Thyroid gland (tissue), 4 donors: ENCODE measurements around the gene TBATA. TPM values are rescaled to one million over a fixed set of nuclear protein-coding genes. Genes with fewer than 3 reads are reported as not detected.

Source experiments
- DNase-seq, 2 donors: peaks; one replicate each; pipeline ENCODE4 v3.0.0-alpha.2; 2019
- H3K27ac ChIP-seq, 3 donors: fragments of 200-600 bp; sonication (generic); 1 replicate in 2 of 3; 2 replicates in 1 of 3; pipeline ENCODE4 v1.5.1; 2016 to 2019; ENCODE audit warnings: mild to moderate bottlenecking in 1 of 3, moderate library complexity in 1 of 3
- H3K27me3 ChIP-seq: fragments of 200-600 bp; sonication (generic); one replicate; pipeline ENCODE4 v1.5.1; 2019
- H3K36me3 ChIP-seq, 2 donors: fragments of 200-600 bp; sonication (generic); one replicate each; pipeline ENCODE4 v1.5.1; 2016 to 2019
- H3K4me1 ChIP-seq, 2 donors: fragments of 200-600 bp; sonication (generic); one replicate each; pipeline ENCODE4 v1.5.1; 2017 to 2019
- H3K4me3 ChIP-seq, 3 donors: fragments of 200-600 bp; sonication (generic); replicated peaks in 1 of 3; 1 replicate in 2 of 3; 2 replicates in 1 of 3; pipeline ENCODE4 v1.5.1; 2016; ENCODE audit warnings: mild to moderate bottlenecking in 1 of 3
- H3K9me3 ChIP-seq: fragments of 200-600 bp; sonication (generic); one replicate; pipeline ENCODE4 v1.5.1; 2017
- POLR2A ChIP-seq, 2 donors: fragments of 450-650 bp; IDR thresholded peaks; one replicate each; pipeline ENCODE4 v1.6.1; 2017; ENCODE audit warnings: antibody characterized with exemption in 2 of 2, mild to moderate bottlenecking in 2 of 2, moderate library complexity in 1 of 2
- WGBS, 2 donors: methylation state at CpG; one replicate each; pipeline ENCODE4 v1.1.5; 2017; 5-methylcytosine and 5-hydroxymethylcytosine counted together
- intact Hi-C: fragments of 100-400 bp; cut with DNase I; formaldehyde crosslinking; loops from one replicate; pipeline ENCODE4 v1.15.1; 2023
- total RNA-seq, 4 donors: library from RNA; depleted of rRNA; stranded (reverse); fragments of >200 nt; gene quantifications; one replicate each; pipeline ENCODE4 v1.2.3, GENCODE V29; 2016
- TF ChIP-seq, protein P1 (sequence below), 6 experiments: fragments of 200-600 bp in 3 of 6; fragments of 450-650 bp in 3 of 6; sonication (generic) in 3 of 6; IDR thresholded peaks; one replicate each; pipeline ENCODE4 v1.5.1; 2016 to 2019; ENCODE audit warnings: antibody characterized with exemption in 6 of 6, mild to moderate bottlenecking in 2 of 6, inconsistent platforms in 1 of 6, moderate library complexity in 1 of 6

TBATA gene
- total RNA-seq, 4 donors from 2014 or later, result not detected

DNA sequence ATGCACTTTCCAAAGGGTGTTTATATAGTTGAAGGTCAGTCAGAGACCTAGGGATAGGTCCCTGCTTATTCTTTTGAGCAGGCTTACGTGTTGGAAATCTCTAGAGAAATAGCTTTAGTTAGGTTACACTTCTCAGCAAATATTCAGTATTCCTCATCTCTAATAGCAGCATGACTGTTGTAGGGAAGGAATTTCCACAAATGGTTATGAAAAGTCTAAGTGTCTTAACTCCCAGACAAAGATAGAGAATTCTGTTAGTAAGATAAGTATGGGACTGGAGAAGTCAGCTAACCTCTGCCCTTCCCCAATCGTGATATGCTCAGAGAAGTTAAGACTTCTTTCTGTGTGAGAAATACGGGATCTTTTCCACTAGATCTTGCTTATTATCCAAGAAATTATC, 47.0 kb upstream of the TBATA start:
- no peak for TF ChIP-seq POLR2A (IDR thresholded peaks at IDR 0.05)
- TF ChIP-seq, protein P1, sequence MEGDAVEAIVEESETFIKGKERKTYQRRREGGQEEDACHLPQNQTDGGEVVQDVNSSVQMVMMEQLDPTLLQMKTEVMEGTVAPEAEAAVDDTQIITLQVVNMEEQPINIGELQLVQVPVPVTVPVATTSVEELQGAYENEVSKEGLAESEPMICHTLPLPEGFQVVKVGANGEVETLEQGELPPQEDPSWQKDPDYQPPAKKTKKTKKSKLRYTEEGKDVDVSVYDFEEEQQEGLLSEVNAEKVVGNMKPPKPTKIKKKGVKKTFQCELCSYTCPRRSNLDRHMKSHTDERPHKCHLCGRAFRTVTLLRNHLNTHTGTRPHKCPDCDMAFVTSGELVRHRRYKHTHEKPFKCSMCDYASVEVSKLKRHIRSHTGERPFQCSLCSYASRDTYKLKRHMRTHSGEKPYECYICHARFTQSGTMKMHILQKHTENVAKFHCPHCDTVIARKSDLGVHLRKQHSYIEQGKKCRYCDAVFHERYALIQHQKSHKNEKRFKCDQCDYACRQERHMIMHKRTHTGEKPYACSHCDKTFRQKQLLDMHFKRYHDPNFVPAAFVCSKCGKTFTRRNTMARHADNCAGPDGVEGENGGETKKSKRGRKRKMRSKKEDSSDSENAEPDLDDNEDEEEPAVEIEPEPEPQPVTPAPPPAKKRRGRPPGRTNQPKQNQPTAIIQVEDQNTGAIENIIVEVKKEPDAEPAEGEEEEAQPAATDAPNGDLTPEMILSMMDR (IDR thresholded peaks at IDR 0.05), result no peak
- peaks cover 21 to 27% of the 10 kb centered on the region in 2 donors for H3K4me1 ChIP-seq
- intact Hi-C loops, result no loop called here
- DNase-seq, result no peak
- peak overlapping the region in 1 of 3 donors; percentile 22 for H3K27ac ChIP-seq
- 89 to 92% methylated on average over 3 of the region's 3 CpGs for WGBS, 2 donors
- no peaks in the 10 kb centered on the region for H3K9me3 ChIP-seq
- no peaks in the 10 kb centered on the region for H3K27me3 ChIP-seq
- no peak overlapping the region for H3K4me3 ChIP-seq
- H3K36me3 ChIP-seq, result no peaks in the 10 kb centered on the region

DNA sequence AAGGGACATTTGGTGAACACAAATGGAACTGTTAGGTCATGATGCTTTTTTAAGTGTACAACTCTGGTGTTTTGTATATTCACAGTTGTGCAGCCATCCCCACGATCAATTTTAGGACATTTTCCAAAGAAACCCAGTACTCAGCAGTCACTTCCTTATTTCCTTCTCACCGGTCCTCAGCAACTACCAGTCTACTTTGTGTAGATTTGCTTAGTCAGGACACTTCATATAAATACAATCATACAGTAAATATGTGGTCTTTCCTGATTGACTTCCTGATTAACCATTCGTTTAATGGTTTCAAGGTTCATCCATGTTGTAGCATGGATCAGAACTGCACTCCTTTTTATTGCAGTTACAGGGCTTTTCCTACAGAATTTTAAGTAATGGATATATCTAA, 45.0 kb upstream of the TBATA start:
- Histone ChIP-seq H3K9me3 (no peaks in the 10 kb centered on the region), H3K4me3 (no peak overlapping the region), H3K27ac (no peak overlapping the region), H3K27me3 (no peaks in the 10 kb centered on the region), H3K4me1 (peaks cover 12 to 13% of the 10 kb centered on the region in 2 donors), H3K36me3 (no peaks in the 10 kb centered on the region)
- 64 to 67% methylated on average over 3 of the region's 3 CpGs for WGBS, 2 donors
- no peak for DNase-seq
- intact Hi-C loops, result no loop called here
- TF ChIP-seq POLR2A (IDR thresholded peaks at IDR 0.05), result no peak
- TF ChIP-seq, protein P1 (IDR thresholded peaks at IDR 0.05), result no peak

DNA sequence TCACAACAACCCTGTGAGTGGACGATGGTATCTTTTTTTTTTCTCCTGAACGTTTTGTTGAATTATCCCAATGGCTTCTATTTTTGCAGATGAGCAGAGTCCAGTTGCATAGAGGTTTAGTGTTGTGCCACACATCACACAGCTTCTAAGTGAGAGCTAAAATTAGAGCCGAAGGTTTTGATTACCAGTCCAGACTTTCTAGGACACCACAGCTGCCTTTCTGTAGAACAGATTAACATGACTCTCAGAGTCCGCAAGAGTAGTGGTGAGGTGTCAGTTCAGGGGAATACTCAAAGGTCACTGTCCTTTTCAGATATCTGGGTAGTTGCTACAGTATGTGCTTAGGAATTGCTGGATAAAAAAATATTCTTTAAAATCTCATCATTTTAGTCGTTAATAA, 44.4 kb upstream of the TBATA start:
- DNase-seq, result no peak
- Histone ChIP-seq H3K27me3 (no peaks in the 10 kb centered on the region), H3K27ac (no peak overlapping the region), H3K36me3 (no peaks in the 10 kb centered on the region), H3K4me1 (peaks cover 12 to 13% of the 10 kb centered on the region in 2 donors), H3K9me3 (no peaks in the 10 kb centered on the region), H3K4me3 (no peak overlapping the region)
- WGBS, 2 donors, result 85 to 88% methylated on average over 5 of the region's 5 CpGs
- intact Hi-C loops, result no loop called here
- no peak for TF ChIP-seq POLR2A (IDR thresholded peaks at IDR 0.05)
- TF ChIP-seq, protein P1 (IDR thresholded peaks at IDR 0.05), result no peak

DNA sequence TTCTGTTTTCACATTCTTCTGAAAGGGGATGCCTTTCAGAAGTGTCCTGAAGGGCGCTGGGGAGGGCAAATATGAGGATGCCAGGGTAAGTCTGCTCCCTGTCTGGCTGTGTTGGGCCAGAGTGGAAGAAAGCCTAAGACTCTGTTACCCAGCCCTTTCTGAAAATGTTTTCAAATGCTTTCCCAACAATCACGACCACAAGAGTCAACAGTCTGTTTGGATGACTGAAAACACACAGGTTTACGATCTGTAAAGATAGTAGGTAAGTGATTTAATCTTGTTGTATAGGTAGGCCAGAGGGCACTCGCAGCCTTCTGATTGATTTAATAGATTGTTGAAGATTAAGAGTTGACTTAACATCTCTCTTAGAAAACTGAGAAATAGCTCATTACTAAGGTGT, 43.7 kb upstream of the TBATA start:
- no peak for DNase-seq
- intact Hi-C loops, result no loop called here
- Histone ChIP-seq H3K27me3 (no peaks in the 10 kb centered on the region), H3K9me3 (no peaks in the 10 kb centered on the region), H3K27ac (no peak overlapping the region), H3K4me1 (peaks cover 12 to 13% of the 10 kb centered on the region in 2 donors), H3K36me3 (no peaks in the 10 kb centered on the region), H3K4me3 (no peak overlapping the region)
- 82 to 87% methylated on average over 4 of the region's 4 CpGs for WGBS, 2 donors
- no peak for TF ChIP-seq POLR2A (IDR thresholded peaks at IDR 0.05)
- TF ChIP-seq, protein P1 (IDR thresholded peaks at IDR 0.05), result no peak

DNA sequence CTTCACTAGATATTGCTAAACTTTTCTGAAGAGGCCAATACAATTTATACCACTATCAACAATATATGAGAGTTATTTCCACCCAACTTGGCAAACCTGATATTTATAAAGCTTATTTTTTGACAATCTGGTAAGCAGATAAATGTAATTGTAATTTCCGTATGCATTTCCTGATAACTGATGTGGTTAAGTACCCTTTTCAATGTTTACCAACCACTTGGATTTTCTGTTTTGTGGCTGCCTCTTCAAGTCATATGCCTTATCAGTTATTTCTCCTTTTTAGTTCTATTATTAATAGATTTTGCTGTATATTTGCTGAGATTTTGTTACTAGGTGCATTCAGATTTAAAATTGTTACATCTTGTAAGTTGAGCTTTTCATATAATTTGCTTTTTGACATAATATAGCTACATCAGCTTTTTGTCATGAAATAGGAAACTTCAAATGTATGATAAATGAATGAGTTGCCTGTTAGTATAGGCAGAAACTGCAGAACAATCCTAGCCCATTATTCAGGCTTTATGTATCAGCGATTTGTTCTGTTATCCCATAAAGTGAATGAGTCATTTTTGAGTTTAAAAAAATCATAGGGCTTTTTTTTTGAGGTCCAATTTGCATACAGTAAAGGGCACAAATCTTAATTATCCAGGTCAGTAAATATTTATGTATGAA, 42.0 kb upstream of the TBATA start:
- WGBS, 2 donors, result 89 to 97% methylated on average over 2 of the region's 2 CpGs
- H3K4me3 ChIP-seq, result no peak overlapping the region
- TF ChIP-seq, protein P1 (IDR thresholded peaks at IDR 0.05), result no peak
- TF ChIP-seq POLR2A (IDR thresholded peaks at IDR 0.05), result no peak
- no peak for DNase-seq
- H3K36me3 ChIP-seq, result no peaks in the 10 kb centered on the region
- no peaks in the 10 kb centered on the region for H3K4me1 ChIP-seq
- no peak overlapping the region for H3K27ac ChIP-seq
- no peaks in the 10 kb centered on the region for H3K27me3 ChIP-seq
- no peaks in the 10 kb centered on the region for H3K9me3 ChIP-seq
- intact Hi-C loops, result no loop called here
